PC-9 (cell line): Measurements from ENCODE around the gene BMERB1. TPM values are rescaled to one million over a fixed set of nuclear protein-coding genes. Genes with fewer than 3 reads are reported as not detected.
A peak's percentile ranks its signal among the peaks of the same experiment; 100 is the strongest.

Experiments used
- BruUV-seq: library from RNA; stranded (reverse); fragments of 400-500 nt; replicated peaks from 2 replicates; lab custom pipeline; 2021; lab: Mats Ljungman, UMichigan
- CTCF ChIA-PET: fragments of 300-600 bp; sonication (Branson Sonifier 250); formaldehyde crosslinking; loops from one replicate; lab custom pipeline; 2022; ENCODE audit warnings: antibody characterized with exemption; lab: Charles Lee
- POLR2A ChIA-PET: fragments of 300-600 bp; sonication (Branson Sonifier 250); formaldehyde crosslinking; loops from one replicate; lab custom pipeline; 2022; ENCODE audit warnings: antibody characterized with exemption; ENCODE audit not compliant: unreplicated experiment; lab: Charles Lee
- DNase-seq, 2 experiments: peaks; one replicate each; pipeline versions ENCODE4 v3.0.0 to v3.0.0-alpha.2; 2015 to 2022; ENCODE audit warnings: mixed read lengths in 1 of 2
- H2AFZ ChIP-seq: fragments of 200-600 bp; sonication (generic); 2 replicates; pipeline ENCODE4 v1.8.1; 2017; ENCODE audit warnings: antibody characterized with exemption
- H3F3A ChIP-seq: fragments of 200-600 bp; sonication (generic); 2 replicates; pipeline ENCODE4 v1.8.1; 2017; ENCODE audit warnings: antibody characterized with exemption, mild to moderate bottlenecking, low read depth; ENCODE audit not compliant: insufficient read depth
- H3K27ac ChIP-seq: fragments of 200-600 bp; sonication (generic); 2 replicates; pipeline ENCODE4 v1.6.1; 2016; ENCODE audit warnings: mixed run types
- H3K27me3 ChIP-seq: fragments of 200-600 bp; sonication (generic); 2 replicates; pipeline ENCODE4 v1.6.1; 2016; ENCODE audit warnings: low read depth, mixed run types; ENCODE audit not compliant: insufficient read depth
- H3K36me3 ChIP-seq: fragments of 200-600 bp; sonication (generic); 2 replicates; pipeline ENCODE4 v1.6.1; 2016; ENCODE audit warnings: low read depth, mixed run types
- H3K4me1 ChIP-seq: fragments of 200-600 bp; sonication (generic); replicated peaks from 2 replicates; pipeline ENCODE4 v1.6.1; 2016; ENCODE audit warnings: mixed run types; ENCODE audit not compliant: insufficient read depth
- H3K4me2 ChIP-seq: fragments of 200-600 bp; sonication (generic); 2 replicates; pipeline ENCODE4 v1.6.1; 2017; ENCODE audit warnings: mixed run types
- H3K4me3 ChIP-seq: fragments of 200-600 bp; sonication (generic); 2 replicates; pipeline ENCODE4 v1.6.1; 2016; ENCODE audit warnings: mixed run types
- H3K79me2 ChIP-seq: fragments of 200-600 bp; sonication (generic); 2 replicates; pipeline ENCODE4 v1.6.1; 2017; ENCODE audit warnings: low read depth, mixed run types
- H3K9me2 ChIP-seq: fragments of 200-600 bp; sonication (generic); 2 replicates; pipeline ENCODE4 v1.8.1; 2017; ENCODE audit warnings: mild to moderate bottlenecking; ENCODE audit not compliant: insufficient read depth
- H3K9me3 ChIP-seq: fragments of 200-600 bp; sonication (generic); 2 replicates; pipeline ENCODE4 v1.8.1; 2016; ENCODE audit warnings: low read depth; ENCODE audit not compliant: insufficient read depth
- H4K20me1 ChIP-seq: fragments of 200-600 bp; sonication (generic); 2 replicates; pipeline ENCODE4 v1.8.1; 2017; ENCODE audit not compliant: insufficient read depth
- EZH2 ChIP-seq: fragments of 200-600 bp; sonication (generic); IDR thresholded peaks from 2 replicates; pipeline ENCODE4 v1.8.0; 2017; ENCODE audit warnings: antibody characterized with exemption, low read depth
- intact Hi-C: fragments of 100-400 bp; cut with micrococcal nuclease; formaldehyde crosslinking; loops from one replicate; pipeline ENCODE4 v1.10.0; 2022; ENCODE audit not compliant: unreplicated experiment
- total RNA-seq: library from RNA; stranded (reverse); gene quantifications from 2 replicates; pipeline ENCODE4 v1.2.3, GENCODE V29; 2021
- TF ChIP-seq, protein P1 (sequence below): fragments of 200-600 bp; sonication (generic); conservative IDR thresholded peaks from 2 replicates; pipeline ENCODE4 v1.6.1; 2017; ENCODE audit warnings: mixed run types, antibody characterized with exemption, mild to moderate bottlenecking, moderate library complexity

BMERB1 gene
- total RNA-seq, 1 experiment from 2014 or later, result 4.3 TPM

DNA sequence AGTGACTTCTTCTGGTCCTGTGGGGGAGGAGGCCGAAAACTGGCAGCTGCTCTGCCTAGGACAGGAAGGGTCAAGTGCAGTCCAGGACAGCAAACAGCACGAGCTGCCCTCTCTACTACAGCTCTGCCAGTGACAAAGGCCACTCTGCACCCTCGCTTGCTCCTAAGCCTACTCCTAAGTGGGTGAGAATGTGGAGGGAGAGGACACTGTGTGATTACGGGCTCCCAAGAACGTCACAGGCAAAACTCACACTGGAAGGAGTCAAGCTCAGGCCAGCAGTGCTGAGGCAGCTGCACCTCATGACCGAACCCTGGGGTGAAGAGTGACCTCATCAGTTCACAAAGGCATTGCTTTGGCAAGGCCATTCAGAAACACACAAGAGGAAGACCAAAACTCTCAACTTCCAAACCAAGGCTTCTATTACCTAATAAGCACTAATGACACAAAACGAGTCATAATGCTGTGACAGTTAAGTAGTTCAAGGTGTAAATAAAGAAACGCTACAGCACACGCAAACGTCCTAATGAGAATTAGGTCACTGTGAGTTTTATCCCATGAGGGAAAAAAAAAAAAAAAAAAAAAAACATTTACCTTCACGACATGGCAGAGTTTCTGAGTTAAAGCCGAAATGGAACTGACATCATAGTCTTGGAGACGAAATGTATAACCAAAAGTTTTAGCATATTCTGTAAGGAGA lies 173.5 kb downstream of the BMERB1 start:
- H3F3A ChIP-seq, result peaks cover 27% of the 10 kb centered on the region; the same call in 1 of the 2 replicates
- H3K27ac ChIP-seq, result peak overlapping the region; percentile 60
- ChIA-PET CTCF (no interaction called here), POLR2A (no interaction called here)
- intact Hi-C loops, result no loop called here
- no peak for TF ChIP-seq EZH2
- TF ChIP-seq, protein P1, sequence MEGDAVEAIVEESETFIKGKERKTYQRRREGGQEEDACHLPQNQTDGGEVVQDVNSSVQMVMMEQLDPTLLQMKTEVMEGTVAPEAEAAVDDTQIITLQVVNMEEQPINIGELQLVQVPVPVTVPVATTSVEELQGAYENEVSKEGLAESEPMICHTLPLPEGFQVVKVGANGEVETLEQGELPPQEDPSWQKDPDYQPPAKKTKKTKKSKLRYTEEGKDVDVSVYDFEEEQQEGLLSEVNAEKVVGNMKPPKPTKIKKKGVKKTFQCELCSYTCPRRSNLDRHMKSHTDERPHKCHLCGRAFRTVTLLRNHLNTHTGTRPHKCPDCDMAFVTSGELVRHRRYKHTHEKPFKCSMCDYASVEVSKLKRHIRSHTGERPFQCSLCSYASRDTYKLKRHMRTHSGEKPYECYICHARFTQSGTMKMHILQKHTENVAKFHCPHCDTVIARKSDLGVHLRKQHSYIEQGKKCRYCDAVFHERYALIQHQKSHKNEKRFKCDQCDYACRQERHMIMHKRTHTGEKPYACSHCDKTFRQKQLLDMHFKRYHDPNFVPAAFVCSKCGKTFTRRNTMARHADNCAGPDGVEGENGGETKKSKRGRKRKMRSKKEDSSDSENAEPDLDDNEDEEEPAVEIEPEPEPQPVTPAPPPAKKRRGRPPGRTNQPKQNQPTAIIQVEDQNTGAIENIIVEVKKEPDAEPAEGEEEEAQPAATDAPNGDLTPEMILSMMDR, result no peak
- H4K20me1 ChIP-seq, result no peaks in the 10 kb centered on the region
- peaks cover 68% of the 10 kb centered on the region for H3K36me3 ChIP-seq
- H3K4me1 ChIP-seq, result peaks cover 38% of the 10 kb centered on the region
- no peak overlapping the region for H3K4me3 ChIP-seq
- H3K9me3 ChIP-seq, result no peaks in the 10 kb centered on the region; the same call in 1 of the 2 replicates
- H3K4me2 ChIP-seq, result peak overlapping the region; percentile 33; the same call in 1 of the 2 replicates
- no peaks in the 10 kb centered on the region for H3K27me3 ChIP-seq
- H3K9me2 ChIP-seq, result no peaks in the 10 kb centered on the region
- no peaks in the 10 kb centered on the region for H3K79me2 ChIP-seq
- BruUV-seq, result no TSS peak
- DNase-seq, result peak in 1 of 2 experiments; percentile 78
- no peak overlapping the region for H2AFZ ChIP-seq

- Histone ChIP-seq H3K27ac (peak overlapping the region; percentile 60), H3K27me3 (no peaks in the 10 kb centered on the region), H4K20me1 (no peaks in the 10 kb centered on the region), H2AFZ (no peak overlapping the region), H3K79me2 (no peaks in the 10 kb centered on the region), H3K9me2 (no peaks in the 10 kb centered on the region), H3F3A (peaks cover 33% of the 10 kb centered on the region), H3K4me1 (peaks cover 46% of the 10 kb centered on the region), H3K4me3 (no peak overlapping the region), H3K4me2 (peak overlapping the region; percentile 33; the same call in 1 of the 2 replicates), H3K36me3 (peaks cover 64% of the 10 kb centered on the region), H3K9me3 (no peaks in the 10 kb centered on the region; the same call in 1 of the 2 replicates)
- CTCF ChIA-PET, result interaction anchor here (0.5 kb wide), 1 partner anchor 567 kb away, joined by 8 read pairs; no protein-coding TSS in a partner anchor
- peak in 1 of 2 experiments; percentile 75 for DNase-seq
- BruUV-seq, result no TSS peak
- POLR2A ChIA-PET, result no interaction called here
- TF ChIP-seq EZH2, result no peak
- TF ChIP-seq, protein P1, result no peak; the same call in 1 of the 2 replicates
- intact Hi-C loops, result no loop called here
Measured at GRCh38 chr16:15608398-15609285, 174.3 kb downstream of the BMERB1 start.

- no peaks in the 10 kb centered on the region; the same call in 1 of the 2 replicates for H3K9me3 ChIP-seq
- DNase-seq, result no peak
- H3K27me3 ChIP-seq, result no peaks in the 10 kb centered on the region
- intact Hi-C loops, result no loop called here
- no peaks in the 10 kb centered on the region for H3K79me2 ChIP-seq
- no TSS peak for BruUV-seq
- H3K27ac ChIP-seq, result peak overlapping the region; percentile 60; the same call in 1 of the 2 replicates
- no peak overlapping the region for H3K4me3 ChIP-seq
- no peak overlapping the region for H2AFZ ChIP-seq
- H3K9me2 ChIP-seq, result no peaks in the 10 kb centered on the region
- ChIA-PET CTCF (no interaction called here), POLR2A (no interaction called here)
- H3K36me3 ChIP-seq, result peaks cover 58% of the 10 kb centered on the region
- H3K4me2 ChIP-seq, result no peak overlapping the region
- peaks cover 39% of the 10 kb centered on the region for H3F3A ChIP-seq
- TF ChIP-seq, protein P1, result no peak
- no peak for TF ChIP-seq EZH2
- peaks cover 50% of the 10 kb centered on the region for H3K4me1 ChIP-seq
- no peaks in the 10 kb centered on the region for H4K20me1 ChIP-seq
Measured at GRCh38 chr16:15609286-15609649, 174.9 kb downstream of the BMERB1 start.
